ENCODE data around the gene FGGY. TPM values are rescaled to one million over a fixed set of nuclear protein-coding genes. Genes with fewer than 3 reads are reported as not detected.

The FGGY gene
- total RNA-seq, 1 experiment from 2014 or later: 14.6 TPM

GRCh38 chr1:59316497-59317128, 19.7 kb downstream of the FGGY start:
- no peak overlapping the region for H3T11ph ChIP-seq (ENCODE audit: low read length)
- no peak overlapping the region for H4K8ac ChIP-seq (replicated peaks; ENCODE audit: insufficient read length, low read depth, low read length)
- H2BK12ac ChIP-seq (ENCODE audit: insufficient read length, low read depth, low read length): no peak overlapping the region
- WGBS (ENCODE audit: extremely low coverage, insufficient read length, low lambda C conversion rate): no CpG with 5 or more reads among the region's 6 CpGs
- no peak overlapping the region for H3K4ac ChIP-seq (ENCODE audit: low read depth, low read length)
- no peaks in the 10 kb centered on the region for H3K9me3 ChIP-seq (ENCODE audit: control insufficient read depth, low read depth, low read length)
- peaks cover 29 to 37% of the 10 kb centered on the region in 2 experiments for H3K4me1 Mint-ChIP-seq
- DNase-seq: no peak
- peaks cover 2% of the 10 kb centered on the region; the same call in 1 of the 2 replicates for H3K4me1 ChIP-seq (ENCODE audit: insufficient read depth, low read length)
- H3K27me3 ChIP-seq (ENCODE audit: insufficient read depth, low read length): no peaks in the 10 kb centered on the region
- no peak overlapping the region for H3K14ac ChIP-seq (ENCODE audit: insufficient read depth, low read length)
- H2BK20ac ChIP-seq (ENCODE audit: low read depth, low read length, poor library complexity, severe bottlenecking): no peak overlapping the region
- H3K18ac ChIP-seq (ENCODE audit: insufficient read length, low read depth, low read length): no peak overlapping the region
- no peaks in the 10 kb centered on the region for H4K20me1 ChIP-seq (ENCODE audit: control insufficient read depth, insufficient read depth, insufficient read length)
- peaks cover 0 to 6% of the 10 kb centered on the region in 2 experiments; a peak in 1 of 5 replicates for H3K9me3 Mint-ChIP-seq
- H3K9ac ChIP-seq (ENCODE audit: extremely low read depth, insufficient read length, low read length): no peak overlapping the region
- no peak overlapping the region for H3K4me3 Mint-ChIP-seq
- no peaks in the 10 kb centered on the region for H3K23me2 ChIP-seq (ENCODE audit: insufficient read length, low read depth, low read length, poor library complexity, severe bottlenecking)
- H3K4me2 ChIP-seq (ENCODE audit: insufficient read depth, insufficient read length, low read length): no peak overlapping the region
- H3K56ac ChIP-seq (ENCODE audit: insufficient read length, low read depth, low read length): no peak overlapping the region
- no peak overlapping the region for H3K23ac ChIP-seq (ENCODE audit: insufficient read length, low read depth, low read length)
- no peak overlapping the region for H2AFZ ChIP-seq (ENCODE audit: low read length)
- no peak overlapping the region for H4K5ac ChIP-seq (ENCODE audit: insufficient read length, low read depth, low read length)
- no peaks in the 10 kb centered on the region; the same call in 1 of the 2 replicates for H3K27me3 Mint-ChIP-seq (ENCODE audit: low read depth)
- H3K27ac Mint-ChIP-seq: no peak overlapping the region
- no peak overlapping the region for H2AK5ac ChIP-seq (ENCODE audit: insufficient read length, low read length)
- no peak overlapping the region for H2BK15ac ChIP-seq (ENCODE audit: low read depth, low read length)
- no peaks in the 10 kb centered on the region for H3K79me1 ChIP-seq (ENCODE audit: insufficient read depth, low read depth, low read length, poor library complexity, severe bottlenecking)
- no peak overlapping the region for H2BK120ac ChIP-seq (ENCODE audit: low read depth, low read length, poor library complexity, severe bottlenecking)
- no peak for TF ChIP-seq CTCF (conservative IDR thresholded peaks at IDR 0.05)
- H4K91ac ChIP-seq (ENCODE audit: insufficient read length, low read depth, low read length): no peak overlapping the region
- H3K27ac ChIP-seq (ENCODE audit: insufficient read length, low read depth, low read length): no peak overlapping the region
- H2BK5ac ChIP-seq (ENCODE audit: insufficient read length, low read length): no peak overlapping the region
- H3K36me3 Mint-ChIP-seq (ENCODE audit: insufficient read depth in 1 of 3, low read depth in 3 of 3): peaks cover 2 to 19% (median 8%) of the 10 kb centered on the region in 3 experiments; a peak in 5 of 7 replicates
- H3K79me2 ChIP-seq (ENCODE audit: insufficient read depth, low read length): no peaks in the 10 kb centered on the region
